H1 (cell line): ENCODE data around the gene REPS1. TPM values are rescaled to one million over a fixed set of nuclear protein-coding genes. Genes with fewer than 3 reads are reported as not detected.

Source experiments
- CTCF ChIA-PET: fragments of 300-600 bp; sonication (Branson Sonifier 250); formaldehyde crosslinking; loops from one replicate; lab custom pipeline; 2021; ENCODE audit not compliant: partially characterized antibody; lab: Charles Lee
- POLR2A ChIA-PET: fragments of 300-600 bp; sonication (Branson Sonifier 250); formaldehyde crosslinking; loops from one replicate; lab custom pipeline; 2021; ENCODE audit warnings: inconsistent platforms; ENCODE audit not compliant: partially characterized antibody; lab: Charles Lee
- DNase-seq, 2 experiments: peaks; one replicate each; pipeline versions ENCODE4 v3.0.0 to v3.0.0-alpha.2; 2010 to 2022; ENCODE audit warnings: low spot score in 2 of 2, low read depth in 1 of 2, mixed read lengths in 1 of 2
- FAIRE-seq: peaks from 2 replicates; lab custom pipeline; 2011; peaks lifted over from hg19 to GRCh38; lab: Jason Lieb, UNC
- H2AFZ ChIP-seq: 2 replicates; pipeline ENCODE4 v1.8.1; 2012; ENCODE audit warnings: low read length, inconsistent platforms
- H2AK5ac ChIP-seq: 2 replicates; pipeline ENCODE4 v1.6.1; 2013; ENCODE audit warnings: low read depth, low read length
- H2BK120ac ChIP-seq: replicated peaks from 2 replicates; pipeline ENCODE3; 2013; ENCODE audit warnings: low read depth, low read length, inconsistent platforms
- H2BK12ac ChIP-seq: 2 replicates; pipeline ENCODE4 v1.6.1; 2013; ENCODE audit warnings: low read depth, low read length
- H2BK15ac ChIP-seq: 2 replicates; pipeline ENCODE4 v1.6.1; 2013; ENCODE audit warnings: low read length
- H2BK20ac ChIP-seq: 2 replicates; pipeline ENCODE4 v1.6.1; 2013; ENCODE audit warnings: low read length
- H2BK5ac ChIP-seq: 2 replicates; pipeline ENCODE4 v1.6.1; 2013; ENCODE audit warnings: low read depth, low read length
- H3K14ac ChIP-seq: 2 replicates; pipeline ENCODE4 v1.6.1; 2013; ENCODE audit warnings: inconsistent platforms; ENCODE audit not compliant: insufficient read length
- H3K18ac ChIP-seq: 2 replicates; pipeline ENCODE4 v1.6.1; 2013; ENCODE audit warnings: low read length; ENCODE audit errors: extremely low read depth
- H3K23ac ChIP-seq: 2 replicates; pipeline ENCODE4 v1.6.1; 2013; ENCODE audit warnings: inconsistent platforms; ENCODE audit not compliant: insufficient read length
- H3K23me2 ChIP-seq: 2 replicates; pipeline ENCODE4 v1.6.1; 2013; ENCODE audit warnings: low read depth, low read length
- H3K27ac ChIP-seq: 2 replicates; pipeline ENCODE4 v1.6.1; 2011; ENCODE audit warnings: low read depth, low read length, inconsistent platforms
- H3K27me3 ChIP-seq, 4 experiments: replicated peaks in 1 of 4; 1 replicate in 1 of 4; 2 replicates in 3 of 4; pipeline versions ENCODE4 v1.6.1 to v1.8.1; 2011 to 2013; ENCODE audit warnings: low read length in 3 of 4, mild to moderate bottlenecking in 3 of 4, inconsistent platforms in 2 of 4, mixed read lengths in 2 of 4, moderate library complexity in 1 of 4; ENCODE audit not compliant: control insufficient read depth in 3 of 4, insufficient read depth in 3 of 4; ENCODE audit errors: extremely low read depth in 1 of 4
- H3K36me3 ChIP-seq, 4 experiments: 2 replicates each; pipeline versions ENCODE4 v1.6.1 to v1.8.1; 2011 to 2013; ENCODE audit warnings: mild to moderate bottlenecking in 4 of 4, low read length in 3 of 4, moderate library complexity in 2 of 4, control low read depth in 1 of 4, inconsistent platforms in 1 of 4; ENCODE audit not compliant: insufficient read depth in 4 of 4, control insufficient read depth in 2 of 4
- H3K4ac ChIP-seq: replicated peaks from 2 replicates; pipeline ENCODE3; 2013; ENCODE audit warnings: low read length, low read depth, mixed read lengths, inconsistent platforms; ENCODE audit not compliant: insufficient read length
- H3K4me1 ChIP-seq, 4 experiments: replicated peaks in 1 of 4; 1 replicate in 1 of 4; 2 replicates in 3 of 4; pipeline versions ENCODE4 v1.6.1 to v1.8.1; 2011 to 2013; ENCODE audit warnings: low read length in 3 of 4, inconsistent platforms in 2 of 4, mixed read lengths in 1 of 4; ENCODE audit not compliant: insufficient read depth in 4 of 4, control insufficient read depth in 3 of 4
- H3K4me2 ChIP-seq, 2 experiments: 2 replicates each; pipeline versions ENCODE4 v1.6.1 to v1.8.1; 2011 to 2013; ENCODE audit warnings: low read depth in 2 of 2, low read length in 2 of 2, control low read depth in 1 of 2, inconsistent platforms in 1 of 2, mild to moderate bottlenecking in 1 of 2; ENCODE audit not compliant: insufficient read depth in 1 of 2
- H3K4me3 ChIP-seq, 4 experiments: fragments of 200-600, 300-600 bp in 1 of 4; sonication (generic), shearing (Covaris generic), sonication (Bioruptor Twin) in 1 of 4; 2 replicates each; pipeline versions ENCODE4 v1.5.1 to v1.8.1; 2011 to 2016; ENCODE audit warnings: low read length in 4 of 4, low read depth in 3 of 4, control low read depth in 2 of 4, inconsistent platforms in 2 of 4, mild to moderate bottlenecking in 2 of 4, mixed read lengths in 1 of 4, moderate library complexity in 1 of 4; ENCODE audit not compliant: insufficient read depth in 2 of 4; ENCODE audit errors: extremely low read depth in 1 of 4
- H3K56ac ChIP-seq: replicated peaks from 2 replicates; pipeline ENCODE3; 2013; ENCODE audit warnings: low read depth, mild to moderate bottlenecking, mixed read lengths, low read length, inconsistent platforms; ENCODE audit not compliant: insufficient read length
- H3K79me1 ChIP-seq: 2 replicates; pipeline ENCODE4 v1.6.1; 2013; ENCODE audit warnings: low read depth, low read length, control low read depth
- H3K79me2 ChIP-seq, 2 experiments: 2 replicates each; pipeline versions ENCODE4 v1.6.1 to v1.8.1; 2012 to 2013; ENCODE audit warnings: low read length in 2 of 2, mild to moderate bottlenecking in 2 of 2, inconsistent platforms in 1 of 2; ENCODE audit not compliant: insufficient read depth in 2 of 2, control insufficient read depth in 1 of 2
- H3K9ac ChIP-seq, 4 experiments: replicated peaks in 1 of 4; 1 replicate in 1 of 4; 2 replicates in 3 of 4; pipeline versions ENCODE4 v1.6.1 to v1.8.1; 2011 to 2013; ENCODE audit warnings: low read depth in 3 of 4, low read length in 3 of 4, control low read depth in 2 of 4, mild to moderate bottlenecking in 2 of 4, moderate library complexity in 2 of 4, inconsistent platforms in 1 of 4; ENCODE audit errors: extremely low read depth in 1 of 4
- H3K9me3 ChIP-seq, 2 experiments: 2 replicates each; pipeline versions ENCODE4 v1.6.1 to v1.8.1; 2012 to 2013; ENCODE audit warnings: mild to moderate bottlenecking in 2 of 2, moderate library complexity in 2 of 2, control low read depth in 1 of 2, inconsistent platforms in 1 of 2, low read depth in 1 of 2, low read length in 1 of 2, mixed read lengths in 1 of 2; ENCODE audit not compliant: insufficient read depth in 2 of 2
- H4K20me1 ChIP-seq, 2 experiments: replicated peaks in 1 of 2; 2 replicates each; pipeline versions ENCODE3 to v1.8.1; 2011 to 2013; ENCODE audit warnings: inconsistent platforms in 2 of 2, low read length in 2 of 2, mild to moderate bottlenecking in 1 of 2; ENCODE audit not compliant: insufficient read depth in 2 of 2, control insufficient read depth in 1 of 2
- H4K5ac ChIP-seq: 2 replicates; pipeline ENCODE4 v1.6.1; 2013; ENCODE audit warnings: low read length, low read depth, mixed read lengths, inconsistent platforms; ENCODE audit not compliant: insufficient read length
- H4K8ac ChIP-seq: 2 replicates; pipeline ENCODE4 v1.8.0; 2013; ENCODE audit warnings: mild to moderate bottlenecking, moderate library complexity, low read length, inconsistent platforms; ENCODE audit not compliant: insufficient read depth; ENCODE audit errors: extremely low read depth
- H4K91ac ChIP-seq: replicated peaks from 2 replicates; pipeline ENCODE3; 2013; ENCODE audit warnings: low read length, mixed read lengths, inconsistent platforms; ENCODE audit not compliant: insufficient read length
- CBX8 ChIP-seq: fragments of 300-800, 300-1000 bp; sonication (generic); IDR thresholded peaks from 2 replicates; pipeline ENCODE4 v1.7.1; 2016; ENCODE audit warnings: low read depth, low read length, borderline replicate concordance
- KDM1A ChIP-seq: fragments of 200-600, 300-600 bp; sonication (generic); IDR thresholded peaks from 2 replicates; pipeline ENCODE4 v1.7.1; 2016; ENCODE audit warnings: mild to moderate bottlenecking, low read length, borderline replicate concordance
- POU5F1 ChIP-seq: IDR thresholded peaks from 2 replicates; pipeline ENCODE4 v1.6.1; 2011; ENCODE audit warnings: low read depth, mild to moderate bottlenecking, low read length, moderate library complexity
- RFX5 ChIP-seq: IDR thresholded peaks from 2 replicates; pipeline ENCODE4 v1.6.1; 2011; ENCODE audit warnings: low read depth, low read length, improper control_type of control experiment, borderline replicate concordance
- SIRT6 ChIP-seq: IDR thresholded peaks from one replicate; pipeline ENCODE4 v1.7.1; 2012; ENCODE audit warnings: low read length, inconsistent platforms
- SIX5 ChIP-seq: IDR thresholded peaks from 2 replicates; pipeline ENCODE4 v1.6.1; 2011; ENCODE audit warnings: mild to moderate bottlenecking, low read depth, low read length
- TAF7 ChIP-seq: optimal IDR thresholded peaks from 2 replicates; pipeline ENCODE3; 2011; ENCODE audit warnings: low read depth, mild to moderate bottlenecking, inconsistent platforms, low read length, moderate library complexity, borderline replicate concordance
- WGBS, 2 experiments: shearing (Covaris generic) in 1 of 2; methylation state at CpG; one replicate each; pipeline versions ENCODE4 v1.1.6 to v1.1.7; 2013 to 2015; ENCODE audit warnings: low lambda C conversion rate in 2 of 2, mixed read lengths in 2 of 2, inconsistent platforms in 1 of 2, low coverage in 1 of 2, missing lambda C conversion rate in 1 of 2; ENCODE audit not compliant: insufficient replicate concordance in 2 of 2, insufficient coverage in 1 of 2, insufficient read length in 1 of 2; ENCODE audit errors: extremely low coverage in 1 of 2, missing lambda C conversion rate in 1 of 2; 5-methylcytosine and 5-hydroxymethylcytosine counted together
- polyA plus RNA-seq, 7 experiments: library from polyadenylated mRNA; depleted of rRNA in 3 of 7; stranded (reverse) in 5 of 7; unstranded in 2 of 7; fragments of >200 nt in 5 of 7; fragments of 200-250 nt in 2 of 7; gene quantifications; 1 replicate in 5 of 7; 2 replicates in 1 of 7; 4 replicates in 1 of 7; pipeline versions ENCODE4 v1.2.1 to v1.2.3, GENCODE V29; 2011 to 2013; ENCODE audit warnings: missing spikeins in 2 of 7, mixed read lengths in 2 of 7
- total RNA-seq: library from RNA; stranded (reverse); fragmentation: NEBNext Ultra II Directional; extraction: Animal tissue kit (Norgen Biotek cat#: 25700); gene quantifications from 2 replicates; pipeline ENCODE4 v1.2.1, GENCODE V29; 2021
- TF ChIP-seq, protein P1 (sequence below): IDR thresholded peaks from 2 replicates; pipeline ENCODE4 v1.6.1; 2012; ENCODE audit warnings: low read length, inconsistent platforms
- TF ChIP-seq, protein P2 (sequence below): IDR thresholded peaks from 2 replicates; pipeline ENCODE4 v1.6.1; 2012; ENCODE audit warnings: inconsistent platforms

The REPS1 gene
- total and polyA plus RNA-seq, 2 of the 8 experiments (the other 6 are each of a cell fraction or from before 2014, with no cell fraction given): 52.1 to 68.9 TPM

DNA sequence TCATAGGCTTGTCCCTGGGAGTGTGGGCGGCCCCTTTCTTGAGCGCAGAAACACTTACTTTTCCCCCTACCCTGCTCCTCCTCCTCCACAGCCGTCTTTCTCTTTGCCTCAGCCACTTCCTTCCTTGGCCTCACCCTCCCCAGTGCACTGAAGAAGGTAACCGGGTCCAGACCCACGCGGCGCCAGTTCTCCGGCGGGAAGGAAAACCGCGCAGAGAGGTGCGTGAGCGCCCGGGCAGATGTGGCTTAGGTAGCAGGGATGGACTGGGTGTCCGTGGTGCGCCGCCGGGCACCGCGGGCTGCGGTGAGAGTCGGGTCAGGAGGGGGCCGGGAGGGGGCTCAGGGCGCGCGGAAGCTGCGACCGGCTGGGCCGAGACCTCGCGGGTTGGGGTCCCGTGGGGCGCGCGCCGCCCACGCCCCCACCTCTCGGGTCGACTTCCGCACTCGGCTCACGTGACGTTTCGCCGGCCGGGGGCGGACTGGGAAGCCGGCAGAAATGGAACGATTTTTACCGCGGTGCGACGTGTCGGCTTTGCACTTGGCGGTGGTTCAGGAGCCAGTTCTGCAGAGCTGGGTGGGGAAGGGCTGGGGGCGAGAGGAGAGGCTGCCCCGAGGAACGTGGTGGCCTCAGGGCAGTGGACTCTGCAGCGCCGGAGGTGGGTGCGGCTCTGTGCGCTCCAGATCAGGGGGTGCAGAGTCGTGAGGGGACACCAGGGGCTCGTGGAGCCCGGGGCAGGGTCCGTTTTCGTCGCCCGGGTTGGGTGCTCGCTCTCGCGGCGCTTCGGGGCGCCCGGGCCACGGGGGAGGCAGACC lies 40.8 kb upstream of the REPS1 start, which contains the start of gene ABRACL:
Gene ABRACL (plus strand): TSS at position 88 of the 812 bp plus-strand sequence. CDS start 5,416 bp downstream, outside the sequence.
- Histone ChIP-seq H3K79me2 (peaks cover 5 to 55% of the 10 kb centered on the region in 2 experiments), H3K4me1 (peaks cover 9 to 18% (median 14%) of the 10 kb centered on the region in 4 experiments)
- 0% methylated on average over 51 of the region's 77 CpGs; no CpG with 5 or more reads in 1 of the 2 experiments for WGBS, 2 experiments
- TF ChIP-seq, protein P1, sequence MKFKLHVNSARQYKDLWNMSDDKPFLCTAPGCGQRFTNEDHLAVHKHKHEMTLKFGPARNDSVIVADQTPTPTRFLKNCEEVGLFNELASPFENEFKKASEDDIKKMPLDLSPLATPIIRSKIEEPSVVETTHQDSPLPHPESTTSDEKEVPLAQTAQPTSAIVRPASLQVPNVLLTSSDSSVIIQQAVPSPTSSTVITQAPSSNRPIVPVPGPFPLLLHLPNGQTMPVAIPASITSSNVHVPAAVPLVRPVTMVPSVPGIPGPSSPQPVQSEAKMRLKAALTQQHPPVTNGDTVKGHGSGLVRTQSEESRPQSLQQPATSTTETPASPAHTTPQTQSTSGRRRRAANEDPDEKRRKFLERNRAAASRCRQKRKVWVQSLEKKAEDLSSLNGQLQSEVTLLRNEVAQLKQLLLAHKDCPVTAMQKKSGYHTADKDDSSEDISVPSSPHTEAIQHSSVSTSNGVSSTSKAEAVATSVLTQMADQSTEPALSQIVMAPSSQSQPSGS: no peak
- no peak for TF ChIP-seq KDM1A
- no peak for TF ChIP-seq SIRT6
- no peak for TF ChIP-seq SIX5
- no peak for TF ChIP-seq CBX8
- no peak for TF ChIP-seq POU5F1
- TF ChIP-seq, protein P2, sequence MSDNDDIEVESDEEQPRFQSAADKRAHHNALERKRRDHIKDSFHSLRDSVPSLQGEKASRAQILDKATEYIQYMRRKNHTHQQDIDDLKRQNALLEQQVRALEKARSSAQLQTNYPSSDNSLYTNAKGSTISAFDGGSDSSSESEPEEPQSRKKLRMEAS: no peak
- no peak for TF ChIP-seq RFX5
- TF ChIP-seq TAF7: peak; percentile 54

More for the DNA sequence above, 40.8 kb upstream of the REPS1 start, which contains the start of gene ABRACL:
- no peak for FAIRE-seq
- Histone ChIP-seq H2BK20ac (peak within 1 kb of the TSS; percentile 87; the same call in 1 of the 2 replicates), H3K4me2 (peak within 1 kb of the TSS; percentile 68 to 100), H3K56ac (peak within 1 kb of the TSS; percentile 83), H4K5ac (peak within 1 kb of the TSS; percentile 93), H4K20me1 (no peaks in the 10 kb centered on the region), H3K79me1 (peaks cover 13% of the 10 kb centered on the region), H2BK12ac (peak within 1 kb of the TSS; percentile 94; the same call in 1 of the 2 replicates), H3K9me3 (no peaks in the 10 kb centered on the region), H2BK5ac (peak within 1 kb of the TSS; percentile 95), H3K27me3 (no peaks in the 10 kb centered on the region; a peak in 1 of 7 replicates), H4K91ac (peak within 1 kb of the TSS; percentile 71), H2AK5ac (peak within 1 kb of the TSS; percentile 32; the same call in 1 of the 2 replicates), H3K27ac (peak within 1 kb of the TSS; percentile 91), H3K18ac (peak within 1 kb of the TSS; percentile 94), H3K14ac (peak within 1 kb of the TSS; percentile 55), H4K8ac (peak within 1 kb of the TSS; percentile 95), H3K4ac (peak within 1 kb of the TSS; percentile 90), H2BK15ac (peak within 1 kb of the TSS; percentile 66; the same call in 1 of the 2 replicates), H2BK120ac (peak within 1 kb of the TSS; percentile 26), H2AFZ (peak within 1 kb of the TSS; percentile 78), H3K9ac (peak within 1 kb of the TSS; percentile 90 to 96 (median 92)), H3K23ac (no peak within 1 kb of the TSS), H3K36me3 (peaks cover 0 to 8% (median 2%) of the 10 kb centered on the region in 4 experiments; a peak in 4 of 8 replicates), H3K23me2 (peaks cover 11% of the 10 kb centered on the region), H3K4me3 (peak within 1 kb of the TSS; percentile 91 to 99 (median 96))
- CTCF ChIA-PET: interaction anchor here (1.5 kb wide), 1 partner anchor 37 kb away, joined by 3 read pairs; no protein-coding TSS in a partner anchor
- POLR2A ChIA-PET: interaction anchor here (0.7 to 3.4 kb wide), 19 partner anchors 8 to 346 kb away, joined by 3 to 28 read pairs (median 4); partner anchors contain the start of genes CITED2 and REPS1
- DNase-seq: peak in 1 of 2 experiments; percentile 76
